AG10803 (cell line): ENCODE measurements around the gene ZCCHC7.

ENCODE experiments used
- DNase-seq: peaks from one replicate; pipeline ENCODE4 v3.0.0; 2010; ENCODE audit warnings: low read depth
- H3K4me3 ChIP-seq: 2 replicates; pipeline ENCODE4 v1.5.1; 2011; ENCODE audit warnings: mild to moderate bottlenecking, low read length, control low read depth
- TF ChIP-seq, protein P1 (sequence below): conservative IDR thresholded peaks from 2 replicates; pipeline ENCODE4 v1.5.1; 2011; ENCODE audit warnings: mild to moderate bottlenecking, low read length, control low read depth, inconsistent platforms

The ZCCHC7 gene

DNA sequence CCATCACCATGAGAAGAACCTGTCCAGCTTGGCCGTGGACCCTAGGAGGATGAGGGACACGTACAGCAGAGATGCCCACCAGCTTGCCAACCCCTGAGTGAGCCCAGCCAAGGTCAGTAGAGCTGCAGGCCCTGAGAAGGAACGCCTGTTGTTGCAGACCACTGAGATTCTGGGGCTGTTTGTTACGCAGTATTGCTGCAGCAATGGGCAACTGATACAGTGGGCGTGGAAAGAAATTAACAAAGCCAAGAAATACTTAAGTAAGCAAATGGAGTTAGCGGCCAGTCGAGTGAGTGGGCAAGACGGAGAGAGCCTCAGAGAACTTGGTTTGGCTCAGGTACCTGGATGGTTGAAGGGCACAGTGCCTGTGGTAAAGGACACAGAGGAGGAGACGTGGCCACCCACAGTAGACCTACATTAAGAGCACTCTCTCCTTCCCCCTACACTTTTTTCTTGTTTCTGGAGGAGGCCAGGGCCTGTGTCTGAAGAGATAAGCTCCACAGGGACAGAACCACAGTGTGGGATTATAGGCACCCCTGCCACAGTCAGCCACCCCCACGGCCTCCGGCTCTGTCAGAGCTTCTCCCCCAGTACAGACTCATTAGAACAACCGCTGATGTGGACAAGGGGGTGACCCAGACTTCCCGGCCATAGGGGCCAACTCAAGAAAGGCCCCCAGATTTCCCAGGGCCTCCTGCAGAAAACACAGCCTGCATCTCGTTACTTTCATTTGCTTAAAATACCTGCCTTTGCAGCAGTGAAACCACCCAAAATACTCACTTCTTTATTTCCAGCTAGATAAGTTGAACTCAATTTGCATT is 262.0 kb downstream of the ZCCHC7 start:
- DNase-seq, result no peak
- TF ChIP-seq, protein P1, sequence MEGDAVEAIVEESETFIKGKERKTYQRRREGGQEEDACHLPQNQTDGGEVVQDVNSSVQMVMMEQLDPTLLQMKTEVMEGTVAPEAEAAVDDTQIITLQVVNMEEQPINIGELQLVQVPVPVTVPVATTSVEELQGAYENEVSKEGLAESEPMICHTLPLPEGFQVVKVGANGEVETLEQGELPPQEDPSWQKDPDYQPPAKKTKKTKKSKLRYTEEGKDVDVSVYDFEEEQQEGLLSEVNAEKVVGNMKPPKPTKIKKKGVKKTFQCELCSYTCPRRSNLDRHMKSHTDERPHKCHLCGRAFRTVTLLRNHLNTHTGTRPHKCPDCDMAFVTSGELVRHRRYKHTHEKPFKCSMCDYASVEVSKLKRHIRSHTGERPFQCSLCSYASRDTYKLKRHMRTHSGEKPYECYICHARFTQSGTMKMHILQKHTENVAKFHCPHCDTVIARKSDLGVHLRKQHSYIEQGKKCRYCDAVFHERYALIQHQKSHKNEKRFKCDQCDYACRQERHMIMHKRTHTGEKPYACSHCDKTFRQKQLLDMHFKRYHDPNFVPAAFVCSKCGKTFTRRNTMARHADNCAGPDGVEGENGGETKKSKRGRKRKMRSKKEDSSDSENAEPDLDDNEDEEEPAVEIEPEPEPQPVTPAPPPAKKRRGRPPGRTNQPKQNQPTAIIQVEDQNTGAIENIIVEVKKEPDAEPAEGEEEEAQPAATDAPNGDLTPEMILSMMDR, result no peak

GRCh38 chr9:37382982-37383357 is 262.6 kb downstream of the ZCCHC7 start:
- no peak overlapping the region for H3K4me3 ChIP-seq
- DNase-seq, result no peak
- TF ChIP-seq, protein P1, result no peak

More for the DNA sequence above, 262.0 kb downstream of the ZCCHC7 start:
- H3K4me3 ChIP-seq, result no peak overlapping the region

GRCh38 chr9:37383393-37383792 is 263.0 kb downstream of the ZCCHC7 start:
- H3K4me3 ChIP-seq, result no peak overlapping the region
- TF ChIP-seq, protein P1, result no peak
- DNase-seq, result no peak

- no peak for DNase-seq
- no peak overlapping the region for H3K4me3 ChIP-seq
- TF ChIP-seq, protein P1, result no peak
These were observed 263.7 kb downstream of the ZCCHC7 start for GRCh38 chr9:37383876-37384746.

DNA sequence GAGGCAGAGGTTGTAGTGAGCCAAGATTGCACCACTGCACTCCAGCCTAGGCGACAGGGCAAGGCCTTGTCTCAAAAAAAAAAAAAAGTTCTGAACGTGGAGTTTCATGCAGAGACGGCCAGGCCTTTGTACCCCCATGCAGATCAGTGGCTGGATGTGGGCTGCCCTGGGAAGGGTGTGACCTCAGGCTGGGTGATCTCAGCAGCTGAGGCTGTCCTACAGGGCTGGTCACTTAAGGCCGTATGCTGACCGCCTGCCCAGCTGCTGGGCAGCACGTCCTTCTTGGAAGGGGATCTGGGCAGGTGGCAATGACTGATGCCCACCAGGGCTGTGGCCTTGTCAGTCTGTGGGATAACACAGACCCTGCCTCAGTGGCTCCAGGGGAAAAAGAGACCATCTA is 264.9 kb downstream of the ZCCHC7 start:
- TF ChIP-seq, protein P1, result no peak
- H3K4me3 ChIP-seq, result no peak overlapping the region

DNA sequence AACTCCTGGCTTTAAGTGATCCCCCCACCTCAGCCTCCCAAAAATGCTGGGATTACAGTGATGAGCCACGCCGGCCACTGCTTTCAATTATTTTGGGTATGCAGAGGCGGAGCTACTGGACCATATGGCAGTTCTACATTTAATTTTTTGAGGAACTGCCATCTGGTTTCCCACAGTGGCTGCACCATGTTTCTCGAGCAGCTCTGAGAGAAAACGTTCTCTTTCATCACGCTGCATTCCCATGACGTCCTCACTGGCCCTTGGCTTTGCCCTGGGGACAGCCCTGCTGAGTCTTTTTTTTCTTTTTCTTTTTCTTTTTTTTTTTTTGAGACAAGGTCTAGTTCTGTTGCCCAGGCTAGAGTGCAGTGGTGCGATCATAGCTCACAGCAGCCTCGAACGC is 266.6 kb downstream of the ZCCHC7 start:
- TF ChIP-seq, protein P1, result no peak
- H3K4me3 ChIP-seq, result no peak overlapping the region
- peak; percentile 59 for DNase-seq

More for the DNA sequence above, 264.9 kb downstream of the ZCCHC7 start:
- no peak for DNase-seq
